H9 (cell line): ENCODE results near the gene FNIP1. TPM values are rescaled to one million over a fixed set of nuclear protein-coding genes. Genes with fewer than 3 reads are reported as not detected.

Experiments
- DNase-seq: peaks from one replicate; pipeline ENCODE4 v3.0.0-alpha.2; 2017
- H2AFZ ChIP-seq: one replicate; pipeline ENCODE4 v1.6.1; 2013; ENCODE audit warnings: mild to moderate bottlenecking, low read length, control low read depth, moderate library complexity
- H2AK5ac ChIP-seq: 2 replicates; pipeline ENCODE4 v1.6.1; 2013; ENCODE audit warnings: low read length, control low read depth, mixed read lengths; ENCODE audit not compliant: insufficient read length
- H2BK120ac ChIP-seq: one replicate; pipeline ENCODE4 v1.6.1; 2013; ENCODE audit warnings: low read depth, mild to moderate bottlenecking, low read length, control low read depth, inconsistent platforms; ENCODE audit not compliant: poor library complexity, severe bottlenecking
- H2BK12ac ChIP-seq: 2 replicates; pipeline ENCODE4 v1.6.1; 2013; ENCODE audit warnings: low read length, control low read depth, mixed read lengths, low read depth; ENCODE audit not compliant: insufficient read length
- H2BK15ac ChIP-seq: 2 replicates; pipeline ENCODE4 v1.6.1; 2013; ENCODE audit warnings: low read depth, low read length, control low read depth
- H2BK20ac ChIP-seq: one replicate; pipeline ENCODE4 v1.6.1; 2013; ENCODE audit warnings: low read depth, mild to moderate bottlenecking, low read length, control low read depth, inconsistent platforms; ENCODE audit not compliant: poor library complexity, severe bottlenecking
- H2BK5ac ChIP-seq: 2 replicates; pipeline ENCODE4 v1.6.1; 2013; ENCODE audit warnings: low read length, control low read depth, mixed read lengths; ENCODE audit not compliant: insufficient read length
- H3K14ac ChIP-seq: 2 replicates; pipeline ENCODE4 v1.6.1; 2013; ENCODE audit warnings: low read length, control low read depth; ENCODE audit not compliant: insufficient read depth
- H3K18ac ChIP-seq: 2 replicates; pipeline ENCODE4 v1.6.1; 2013; ENCODE audit warnings: low read depth, mild to moderate bottlenecking, mixed read lengths, low read length, control low read depth; ENCODE audit not compliant: insufficient read length
- H3K23ac ChIP-seq: 2 replicates; pipeline ENCODE4 v1.6.1; 2013; ENCODE audit warnings: low read length, control low read depth, mixed read lengths, low read depth; ENCODE audit not compliant: insufficient read length
- H3K23me2 ChIP-seq: 2 replicates; pipeline ENCODE4 v1.6.1; 2013; ENCODE audit warnings: low read depth, mild to moderate bottlenecking, mixed read lengths, low read length, control low read depth; ENCODE audit not compliant: insufficient read length, poor library complexity, severe bottlenecking
- H3K27ac ChIP-seq: 2 replicates; pipeline ENCODE4 v1.5.1; 2013; ENCODE audit warnings: low read length, control low read depth, mixed read lengths, low read depth; ENCODE audit not compliant: insufficient read length
- H3K27me3 ChIP-seq: 2 replicates; pipeline ENCODE4 v1.6.1; 2013; ENCODE audit warnings: low read length, control low read depth, inconsistent platforms; ENCODE audit not compliant: insufficient read depth
- H3K4ac ChIP-seq: 2 replicates; pipeline ENCODE4 v1.6.1; 2013; ENCODE audit warnings: low read depth, mild to moderate bottlenecking, control low read depth, inconsistent platforms, low read length, moderate library complexity
- H3K4me1 ChIP-seq: 2 replicates; pipeline ENCODE4 v1.6.1; 2013; ENCODE audit warnings: low read length, control low read depth, inconsistent platforms; ENCODE audit not compliant: insufficient read depth
- H3K4me2 ChIP-seq: 2 replicates; pipeline ENCODE4 v1.6.1; 2013; ENCODE audit warnings: low read length, control low read depth, mixed read lengths; ENCODE audit not compliant: insufficient read length, insufficient read depth
- H3K56ac ChIP-seq: 2 replicates; pipeline ENCODE4 v1.6.1; 2013; ENCODE audit warnings: low read depth, mild to moderate bottlenecking, mixed read lengths, low read length, control low read depth; ENCODE audit not compliant: insufficient read length
- H3K79me1 ChIP-seq: 2 replicates; pipeline ENCODE4 v1.6.1; 2013; ENCODE audit warnings: low read depth, mild to moderate bottlenecking, moderate library complexity, low read length, control low read depth, inconsistent platforms; ENCODE audit not compliant: insufficient read depth, poor library complexity, severe bottlenecking
- H3K79me2 ChIP-seq: 2 replicates; pipeline ENCODE4 v1.6.1; 2013; ENCODE audit warnings: low read length, control low read depth, inconsistent platforms; ENCODE audit not compliant: insufficient read depth
- H3K9ac ChIP-seq: 2 replicates; pipeline ENCODE4 v1.6.1; 2013; ENCODE audit warnings: low read length, control low read depth, mixed read lengths; ENCODE audit not compliant: insufficient read length; ENCODE audit errors: extremely low read depth
- H3K9me3 ChIP-seq: one replicate; pipeline ENCODE4 v1.6.1; 2013; ENCODE audit warnings: low read depth, low read length, inconsistent platforms; ENCODE audit not compliant: control insufficient read depth
- H3T11ph ChIP-seq: one replicate; pipeline ENCODE4 v1.6.1; 2013; ENCODE audit warnings: mild to moderate bottlenecking, low read length, control low read depth, inconsistent platforms
- H4K20me1 ChIP-seq: one replicate; pipeline ENCODE4 v1.6.1; 2013; ENCODE audit not compliant: control insufficient read depth, insufficient read length, insufficient read depth
- H4K5ac ChIP-seq: 2 replicates; pipeline ENCODE4 v1.6.1; 2013; ENCODE audit warnings: low read depth, mild to moderate bottlenecking, mixed read lengths, low read length, control low read depth; ENCODE audit not compliant: insufficient read length
- H4K8ac ChIP-seq: replicated peaks from 2 replicates; pipeline ENCODE4 v1.6.1; 2013; ENCODE audit warnings: low read length, control low read depth, mixed read lengths, low read depth; ENCODE audit not compliant: insufficient read length
- H4K91ac ChIP-seq: 2 replicates; pipeline ENCODE4 v1.6.1; 2013; ENCODE audit warnings: low read depth, mild to moderate bottlenecking, moderate library complexity, mixed read lengths, low read length, control low read depth; ENCODE audit not compliant: insufficient read length
- H3K27ac Mint-ChIP-seq, 3 experiments: 2 replicates in 2 of 3; 3 replicates in 1 of 3; pipeline ENCODE4 v1.8.0; 2020 to 2021; ENCODE audit warnings: mixed read lengths in 3 of 3, mild to moderate bottlenecking in 1 of 3, moderate library complexity in 1 of 3
- H3K27me3 Mint-ChIP-seq: 2 replicates; pipeline ENCODE4 v1.8.0; 2021; ENCODE audit warnings: low read depth, mild to moderate bottlenecking, moderate library complexity, mixed read lengths
- H3K36me3 Mint-ChIP-seq, 3 experiments: 2 replicates in 2 of 3; 3 replicates in 1 of 3; pipeline ENCODE4 v1.8.0; 2020 to 2021; ENCODE audit warnings: low read depth in 3 of 3, mixed read lengths in 3 of 3; ENCODE audit not compliant: insufficient read depth in 1 of 3
- H3K4me1 Mint-ChIP-seq, 2 experiments: 2 replicates each; pipeline ENCODE4 v1.8.0; 2020; ENCODE audit warnings: mixed read lengths in 2 of 2
- H3K4me3 Mint-ChIP-seq, 2 experiments: 2 replicates in 1 of 2; 3 replicates in 1 of 2; pipeline ENCODE4 v1.8.0; 2020 to 2021; ENCODE audit warnings: mild to moderate bottlenecking in 2 of 2, mixed read lengths in 2 of 2, moderate library complexity in 1 of 2
- H3K9me3 Mint-ChIP-seq, 2 experiments: 2 replicates in 1 of 2; 3 replicates in 1 of 2; pipeline ENCODE4 v1.8.0; 2020; ENCODE audit warnings: mild to moderate bottlenecking in 2 of 2, mixed read lengths in 2 of 2, moderate library complexity in 1 of 2
- CTCF ChIP-seq: fragments of 200-600 bp; sonication (generic); conservative IDR thresholded peaks from 3 replicates; pipeline ENCODE4 v1.8.0; 2021; ENCODE audit warnings: antibody characterized with exemption, mild to moderate bottlenecking
- WGBS: extraction: QIAGEN DNeasy Blood & Tissue Kit; methylation state at CpG from one replicate; pipeline ENCODE4 v1.1.7; 2013; ENCODE audit warnings: missing lambda C conversion rate, low lambda C conversion rate, mixed read lengths; ENCODE audit not compliant: insufficient read length; ENCODE audit errors: extremely low coverage; 5-methylcytosine and 5-hydroxymethylcytosine counted together
- total RNA-seq: library from RNA; stranded (reverse); gene quantifications from 2 replicates; pipeline ENCODE4 v1.2.1, GENCODE V29; 2021

The FNIP1 gene
- total RNA-seq, 1 experiment from 2014 or later = 13.4 TPM

- Histone ChIP-seq H2BK15ac (no peak overlapping the region), H3K4me1 (no peaks in the 10 kb centered on the region), H3K9ac (no peak overlapping the region), H3K23me2 (no peaks in the 10 kb centered on the region), H3K4me2 (no peak overlapping the region), H3K18ac (no peak overlapping the region), H2BK5ac (no peak overlapping the region), H3K27me3 (no peaks in the 10 kb centered on the region), H4K91ac (no peak overlapping the region), H2BK20ac (no peak overlapping the region), H3K27ac (no peak overlapping the region), H3K14ac (no peak overlapping the region), H3K4ac (no peak overlapping the region), H3K9me3 (no peaks in the 10 kb centered on the region), H4K20me1 (no peaks in the 10 kb centered on the region), H2BK120ac (no peak overlapping the region), H2AFZ (no peak overlapping the region), H4K8ac (no peak overlapping the region), H3K23ac (no peak overlapping the region), H3T11ph (no peak overlapping the region), H3K56ac (no peak overlapping the region), H4K5ac (no peak overlapping the region), H2AK5ac (no peak overlapping the region), H2BK12ac (no peak overlapping the region), H3K79me2 (no peaks in the 10 kb centered on the region), H3K79me1 (no peaks in the 10 kb centered on the region)
- Mint-ChIP-seq H3K4me3 (no peak overlapping the region), H3K4me1 (peaks cover 4 to 7% of the 10 kb centered on the region in 2 experiments; a peak in 2 of 4 replicates), H3K36me3 (peaks cover 4 to 9% (median 6%) of the 10 kb centered on the region in 3 experiments; a peak in 6 of 7 replicates), H3K27ac (no peak overlapping the region), H3K9me3 (no peaks in the 10 kb centered on the region; a peak in 2 of 5 replicates), H3K27me3 (no peaks in the 10 kb centered on the region)
- no CpG with 5 or more reads among the region's 7 CpGs for WGBS
- no peak for TF ChIP-seq CTCF
- DNase-seq = no peak
These were observed 111.2 kb downstream of the FNIP1 start for GRCh38 chr5:131685516-131686171.
